Natural killer cell (primary cell): ENCODE results near the gene IVNS1ABP. TPM values are rescaled to one million over a fixed set of nuclear protein-coding genes. Genes with fewer than 3 reads are reported as not detected.

Experiments used
- ATAC-seq, 3 donors: fragments of 150-1000 bp in 2 of 3; fragments of 200-7000 bp in 1 of 3; cut with Tn5 transposase; 1 replicate in 1 of 3; 2 replicates in 2 of 3; pipeline ENCODE4 v1.10.0; 2021; ENCODE audit warnings: mild to moderate bottlenecking in 2 of 3, moderate library complexity in 2 of 3
- DNase-seq, 2 donors: peaks; one replicate each; pipeline versions ENCODE4 v3.0.0 to v3.0.0-alpha.2; 2013 to 2021; ENCODE audit warnings: mixed read lengths in 1 of 2
- H3K27ac ChIP-seq: one replicate; pipeline ENCODE4 v1.5.1; 2013; ENCODE audit warnings: mild to moderate bottlenecking, low read length
- H3K27me3 ChIP-seq: one replicate; pipeline ENCODE4 v1.6.1; 2013; ENCODE audit warnings: low read length; ENCODE audit not compliant: control insufficient read depth, insufficient read depth
- H3K36me3 ChIP-seq: one replicate; pipeline ENCODE4 v1.6.1; 2013; ENCODE audit warnings: low read length; ENCODE audit not compliant: control insufficient read depth, insufficient read depth
- H3K4me1 ChIP-seq: one replicate; pipeline ENCODE4 v1.6.1; 2013; ENCODE audit warnings: low read length; ENCODE audit not compliant: control insufficient read depth, insufficient read depth
- H3K4me3 ChIP-seq: one replicate; pipeline ENCODE4 v1.5.1; 2013; ENCODE audit warnings: low read length
- H3K9me3 ChIP-seq: one replicate; pipeline ENCODE4 v1.6.1; 2013; ENCODE audit warnings: low read length; ENCODE audit not compliant: control insufficient read depth, insufficient read depth
- H3K27ac Mint-ChIP-seq, 2 donors: one replicate each; pipeline ENCODE4 v1.8.0; 2022; ENCODE audit warnings: mild to moderate bottlenecking in 2 of 2, mixed read lengths in 2 of 2, moderate library complexity in 1 of 2
- H3K27me3 Mint-ChIP-seq, 2 donors: one replicate each; pipeline ENCODE4 v1.8.0; 2022; ENCODE audit warnings: low read depth in 2 of 2, mixed read lengths in 2 of 2
- H3K36me3 Mint-ChIP-seq: one replicate; pipeline ENCODE4 v1.8.0; 2022; ENCODE audit warnings: mixed read lengths
- H3K4me1 Mint-ChIP-seq, 2 donors: one replicate each; pipeline ENCODE4 v1.8.0; 2022; ENCODE audit warnings: mixed read lengths in 2 of 2
- H3K4me3 Mint-ChIP-seq: one replicate; pipeline ENCODE4 v1.8.0; 2022; ENCODE audit warnings: mild to moderate bottlenecking, moderate library complexity, mixed read lengths
- H3K9me3 Mint-ChIP-seq, 2 donors: one replicate each; pipeline ENCODE4 v1.8.0; 2022; ENCODE audit warnings: mixed read lengths in 2 of 2
- CTCF ChIP-seq: fragments of 200-600 bp; IDR thresholded peaks from one replicate; pipeline ENCODE4 v1.8.0; 2022; ENCODE audit warnings: antibody characterized with exemption
- WGBS: methylation state at CpG from one replicate; pipeline ENCODE4 v1.1.7; 2013; ENCODE audit warnings: missing lambda C conversion rate; ENCODE audit not compliant: insufficient coverage; 5-methylcytosine and 5-hydroxymethylcytosine counted together
- intact Hi-C: fragments of 100-400 bp; cut with micrococcal nuclease; formaldehyde crosslinking; loops from one replicate; pipeline ENCODE4 v1.14.2; 2022
- total RNA-seq, 4 donors: library from RNA; stranded (reverse); fragments of 120-200 nt in 1 of 4; gene quantifications; one replicate each; pipeline versions ENCODE4 v1.2.3 to v1.2.4, GENCODE V29; 2013 to 2022

IVNS1ABP gene
- total RNA-seq, 3 donors from 2014 or later (not counting 1 experiment from before 2014, with no cell fraction given) = 250 to 394 (median 299) TPM

GRCh38 chr1:185348296-185348695, 31.3 kb upstream of the IVNS1ABP start:
- peak overlapping the region; percentile 9 for H3K4me3 Mint-ChIP-seq
- H3K27ac Mint-ChIP-seq = no peak overlapping the region
- DNase-seq (no peak), ATAC-seq (no peak)
- H3K27me3 Mint-ChIP-seq = no peaks in the 10 kb centered on the region
- no peak for TF ChIP-seq CTCF
- no peaks in the 10 kb centered on the region for H3K9me3 Mint-ChIP-seq
- 83% methylated on average over 1 of the region's 1 CpG for WGBS
- intact Hi-C loops = no loop called here
- no peaks in the 10 kb centered on the region for H3K36me3 Mint-ChIP-seq
- peaks cover 23 to 41% of the 10 kb centered on the region in 2 donors for H3K4me1 Mint-ChIP-seq
- H3K27me3 ChIP-seq = no peaks in the 10 kb centered on the region
- H3K27ac ChIP-seq = no peak overlapping the region
- no peaks in the 10 kb centered on the region for H3K36me3 ChIP-seq
- peaks cover 16% of the 10 kb centered on the region for H3K4me1 ChIP-seq
- no peak overlapping the region for H3K4me3 ChIP-seq
- no peaks in the 10 kb centered on the region for H3K9me3 ChIP-seq

GRCh38 chr1:185345913-185346720, 29.1 kb upstream of the IVNS1ABP start:
- H3K27me3 Mint-ChIP-seq = no peaks in the 10 kb centered on the region
- Histone ChIP-seq H3K4me1 (peaks cover 16% of the 10 kb centered on the region), H3K27ac (no peak overlapping the region), H3K9me3 (no peaks in the 10 kb centered on the region), H3K36me3 (no peaks in the 10 kb centered on the region), H3K27me3 (no peaks in the 10 kb centered on the region), H3K4me3 (no peak overlapping the region)
- WGBS = 31% methylated on average over 4 of the region's 4 CpGs
- no peaks in the 10 kb centered on the region for H3K36me3 Mint-ChIP-seq
- DNase-seq (no peak), ATAC-seq (peak in 2 of 3 donors; percentile 43 to 58)
- H3K27ac Mint-ChIP-seq = peak overlapping the region; percentile 16 to 52
- H3K4me3 Mint-ChIP-seq = peak overlapping the region; percentile 64
- TF ChIP-seq CTCF = no peak
- intact Hi-C loops = no loop called here
- no peaks in the 10 kb centered on the region for H3K9me3 Mint-ChIP-seq
- H3K4me1 Mint-ChIP-seq = peaks cover 32 to 48% of the 10 kb centered on the region in 2 donors

- Mint-ChIP-seq H3K27ac (no peak overlapping the region), H3K36me3 (no peaks in the 10 kb centered on the region), H3K9me3 (no peaks in the 10 kb centered on the region), H3K4me1 (peaks cover 53 to 68% of the 10 kb centered on the region in 2 donors), H3K27me3 (no peaks in the 10 kb centered on the region), H3K4me3 (no peak overlapping the region)
- WGBS = 95% methylated on average over 4 of the region's 5 CpGs
- Histone ChIP-seq H3K36me3 (no peaks in the 10 kb centered on the region), H3K4me1 (peaks cover 39% of the 10 kb centered on the region), H3K27me3 (no peaks in the 10 kb centered on the region), H3K4me3 (no peak overlapping the region), H3K27ac (no peak overlapping the region), H3K9me3 (no peaks in the 10 kb centered on the region)
- TF ChIP-seq CTCF = no peak
- intact Hi-C loops = no loop called here
- ATAC-seq = no peak
- no peak for DNase-seq
These were observed 26.3 kb upstream of the IVNS1ABP start for GRCh38 chr1:185343306-185343705.
